Ureter (tissue), 1 donor: ENCODE results near the gene PPM1F. TPM values are rescaled to one million over a fixed set of nuclear protein-coding genes. Genes with fewer than 3 reads are reported as not detected.

Experiments used
- DNase-seq: peaks from one replicate; pipeline ENCODE4 v3.0.0-alpha.2; 2020; ENCODE audit warnings: low spot score
- total RNA-seq: library from RNA; stranded (reverse); gene quantifications from one replicate; pipeline ENCODE4 v1.2.4, GENCODE V29; 2023
- donor health status: DM: yes; HTN: yes; CAD: no.

PPM1F gene
- total RNA-seq, 1 donor from 2014 or later = 39.9 TPM

DNA sequence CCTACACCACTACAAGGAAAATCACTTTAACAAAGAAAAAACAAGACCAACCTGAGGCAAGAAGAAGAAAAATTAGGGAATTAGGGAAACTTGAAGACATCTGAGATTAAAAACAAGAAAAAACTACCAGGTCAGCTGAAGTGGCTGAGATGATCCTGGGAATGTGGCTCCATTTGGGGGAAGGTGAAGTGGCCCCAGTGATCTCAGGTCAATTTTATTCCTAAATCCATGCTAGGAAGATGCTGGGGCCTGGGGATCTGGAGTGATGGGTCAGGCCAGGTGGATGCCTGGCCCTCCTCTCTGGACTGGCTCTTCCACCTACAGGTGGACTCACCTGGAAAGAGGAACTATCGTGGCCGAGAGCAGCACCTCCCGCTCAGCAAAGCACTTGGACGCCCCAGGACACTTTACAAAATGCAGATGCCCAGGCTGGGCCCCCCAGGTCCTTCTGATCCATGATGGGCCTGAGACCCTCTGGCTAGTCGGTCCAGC lies 23.3 kb upstream of the PPM1F start:
- DNase-seq = no peak

DNA sequence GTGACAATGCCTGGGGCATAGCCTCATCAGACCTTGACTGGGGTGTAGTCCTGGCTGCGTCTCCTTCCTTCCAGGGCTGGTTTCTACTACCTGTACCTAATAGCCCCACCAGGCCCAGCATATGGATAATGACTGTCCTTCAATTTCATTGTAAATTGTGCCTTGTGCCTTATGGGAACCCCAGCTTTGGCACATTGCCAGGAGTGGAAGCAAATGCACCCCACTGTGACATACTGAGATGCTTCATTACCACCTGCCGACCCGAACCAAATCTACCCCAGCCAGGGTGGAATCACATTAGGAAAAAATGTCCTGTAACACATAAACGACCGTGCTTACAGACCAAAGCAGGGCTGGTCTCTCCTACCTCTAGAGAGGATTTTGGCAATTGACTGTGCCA lies 22.6 kb upstream of the PPM1F start:
- DNase-seq = no peak

DNA sequence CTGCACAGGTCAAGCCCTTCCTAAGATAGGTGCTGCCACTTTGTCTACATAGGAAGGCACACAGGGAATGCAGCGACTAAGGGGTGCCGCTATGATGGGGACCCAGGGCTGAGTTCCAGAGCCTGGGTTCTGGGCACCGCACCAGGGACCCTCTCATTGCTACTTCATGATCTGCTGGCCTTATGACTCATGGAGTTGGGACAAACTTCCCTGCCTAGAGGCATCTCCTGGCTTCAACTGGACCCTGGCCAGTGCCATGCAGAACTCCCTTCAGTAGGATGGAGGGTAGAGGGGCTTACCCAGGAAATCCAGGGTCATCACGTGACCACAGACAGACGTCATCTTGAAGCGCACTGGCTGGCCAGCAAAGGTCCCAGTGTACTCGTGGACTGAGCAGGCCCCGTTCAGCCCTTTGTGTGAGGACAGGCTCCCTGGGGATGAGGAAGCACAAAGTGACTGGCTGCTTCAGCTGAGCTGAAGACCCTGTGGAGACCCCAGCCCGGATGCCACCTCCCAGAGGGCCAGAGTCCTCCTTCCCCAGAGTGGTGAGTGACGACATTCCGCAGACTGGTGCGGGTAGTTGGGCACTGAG lies 21.5 kb upstream of the PPM1F start:
- DNase-seq = no peak

DNA sequence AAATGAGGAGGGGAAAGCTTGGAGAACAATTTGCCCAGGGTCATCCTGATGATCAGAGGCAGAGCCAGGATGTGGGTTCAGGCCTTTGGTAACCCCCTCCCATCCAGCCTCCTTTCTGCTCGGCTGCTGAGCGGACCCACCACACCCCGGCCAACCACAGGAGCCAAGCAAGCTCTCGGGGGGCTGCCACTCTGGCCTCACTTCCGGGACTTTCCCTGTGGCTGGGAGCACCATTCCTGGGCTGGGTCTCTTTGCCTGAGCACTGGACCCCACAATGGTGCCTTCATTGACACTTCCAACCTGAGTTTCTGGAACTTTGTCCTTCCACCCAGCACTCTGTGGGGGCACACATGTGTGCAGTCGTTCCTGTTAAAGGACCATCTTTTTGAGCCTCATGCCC lies 20.2 kb upstream of the PPM1F start:
- no peak for DNase-seq

DNA sequence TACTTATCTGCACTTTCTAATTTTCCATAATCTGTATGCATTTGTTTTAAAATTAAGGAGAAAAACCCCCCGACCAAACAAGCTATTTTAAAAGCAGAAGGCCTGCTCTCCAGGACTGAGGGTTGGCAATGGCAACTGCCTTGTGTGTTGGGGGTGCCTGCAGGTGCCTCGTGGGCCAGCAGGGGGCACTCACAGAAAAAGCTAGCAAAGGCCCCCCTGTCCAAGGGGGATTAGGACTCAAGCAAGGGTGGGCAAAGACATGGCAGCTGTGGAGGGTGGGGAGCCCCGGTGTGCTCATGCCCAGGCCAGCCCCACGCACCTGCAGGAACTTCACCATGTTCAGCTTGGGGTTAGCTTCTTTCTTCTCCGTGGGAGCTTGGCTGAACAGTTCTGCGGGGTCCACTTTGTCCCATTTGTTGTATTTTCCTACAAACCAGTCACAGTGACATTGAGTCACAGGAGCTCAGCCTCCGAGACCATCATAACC lies 19.7 kb upstream of the PPM1F start:
- DNase-seq = no peak

DNA sequence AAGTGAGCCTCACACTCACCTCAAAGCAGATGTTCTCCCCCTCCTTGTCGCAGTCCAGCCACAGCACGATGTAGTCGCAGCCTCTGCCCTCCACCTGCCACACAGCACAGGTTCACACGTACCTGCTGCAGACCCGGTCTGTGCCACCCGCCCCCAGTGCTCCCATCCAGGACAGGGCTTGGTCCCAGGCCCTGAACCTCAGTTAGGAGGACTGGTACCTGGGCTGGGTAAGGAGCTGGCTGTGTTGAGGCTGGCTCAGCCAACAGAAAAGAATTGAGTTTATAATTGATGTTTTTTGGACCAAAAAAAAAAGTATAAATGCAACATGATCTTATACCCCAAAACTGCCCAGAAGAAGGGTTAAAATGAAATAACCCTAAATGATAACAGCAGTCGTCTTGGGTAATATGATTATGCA lies 19.2 kb upstream of the PPM1F start:
- no peak for DNase-seq

DNA sequence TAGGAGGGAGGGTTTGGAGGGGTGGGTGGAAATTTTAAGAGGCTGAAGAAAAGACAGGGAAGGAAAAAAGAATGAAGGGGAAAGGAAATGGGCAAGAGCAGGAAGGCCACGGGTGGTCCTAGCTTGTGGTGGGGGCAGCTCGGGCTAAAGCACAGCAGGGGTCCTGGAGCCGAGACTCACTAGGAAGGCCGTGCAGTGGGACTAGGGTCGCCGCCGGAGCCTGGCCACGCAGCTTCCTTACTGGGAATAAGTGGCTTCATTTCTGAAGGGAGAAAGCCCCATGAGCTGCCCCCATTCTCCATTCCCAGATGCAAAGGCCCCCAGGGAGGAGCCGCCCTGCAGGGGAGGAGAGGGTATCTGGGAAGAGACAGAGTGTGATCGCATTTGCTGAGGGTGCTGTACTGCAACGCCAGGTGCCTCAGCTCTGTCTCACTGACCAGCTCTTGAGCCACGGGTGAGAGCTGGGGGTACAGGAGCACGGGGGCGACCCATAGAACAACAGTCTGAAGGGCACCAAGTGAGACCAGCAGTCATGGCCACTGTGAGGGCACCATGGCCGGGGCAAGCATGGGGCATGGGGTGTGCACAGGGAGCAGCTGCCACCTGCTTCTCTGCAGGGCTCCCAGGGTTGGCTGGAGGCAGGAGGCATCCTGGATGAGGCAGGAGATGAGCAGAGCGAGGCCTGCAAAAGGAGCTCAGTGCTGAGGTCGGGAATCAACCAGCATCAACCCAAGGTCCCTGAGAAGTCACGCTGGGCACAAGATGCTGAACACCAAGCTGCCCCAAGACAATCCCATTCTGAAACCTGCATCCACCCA lies 18.4 kb upstream of the PPM1F start:
- DNase-seq = no peak

DNA sequence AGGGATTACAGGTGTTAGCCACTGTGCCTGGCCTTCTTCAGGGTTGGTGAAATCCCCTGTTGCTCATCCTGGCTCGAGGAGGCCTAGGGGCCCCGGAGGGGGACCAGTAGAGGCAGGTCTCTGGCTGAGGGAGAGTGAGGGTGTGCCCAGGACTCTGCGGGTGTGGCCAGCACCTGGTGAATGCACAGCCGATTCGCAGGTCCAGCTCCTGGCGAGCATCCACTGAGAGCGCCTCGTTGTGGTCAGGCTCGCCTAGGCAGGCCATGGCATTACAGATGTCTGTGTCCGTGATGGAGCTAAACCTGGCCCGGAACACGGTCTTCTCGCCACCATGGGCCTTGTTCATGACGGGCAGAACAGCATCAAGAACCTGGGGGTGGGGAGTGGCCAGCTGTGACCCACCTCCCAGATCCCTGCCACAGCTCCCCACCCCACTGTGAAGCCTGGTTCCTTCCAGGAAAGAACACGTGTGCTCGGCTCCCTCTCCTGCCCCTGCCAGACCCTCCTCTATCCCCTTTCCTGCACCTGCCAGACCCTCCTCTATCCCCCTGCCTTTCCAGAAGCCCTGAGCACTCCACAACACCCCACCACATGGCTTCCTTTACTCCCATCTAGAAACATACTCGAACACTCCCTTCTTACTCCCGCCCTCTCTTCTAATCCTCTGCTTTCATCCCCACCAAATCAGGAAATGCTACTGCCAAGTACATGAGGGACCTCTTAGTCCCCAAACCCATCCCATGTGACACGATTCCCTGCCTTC lies 17.6 kb upstream of the PPM1F start:
- DNase-seq = no peak

DNA sequence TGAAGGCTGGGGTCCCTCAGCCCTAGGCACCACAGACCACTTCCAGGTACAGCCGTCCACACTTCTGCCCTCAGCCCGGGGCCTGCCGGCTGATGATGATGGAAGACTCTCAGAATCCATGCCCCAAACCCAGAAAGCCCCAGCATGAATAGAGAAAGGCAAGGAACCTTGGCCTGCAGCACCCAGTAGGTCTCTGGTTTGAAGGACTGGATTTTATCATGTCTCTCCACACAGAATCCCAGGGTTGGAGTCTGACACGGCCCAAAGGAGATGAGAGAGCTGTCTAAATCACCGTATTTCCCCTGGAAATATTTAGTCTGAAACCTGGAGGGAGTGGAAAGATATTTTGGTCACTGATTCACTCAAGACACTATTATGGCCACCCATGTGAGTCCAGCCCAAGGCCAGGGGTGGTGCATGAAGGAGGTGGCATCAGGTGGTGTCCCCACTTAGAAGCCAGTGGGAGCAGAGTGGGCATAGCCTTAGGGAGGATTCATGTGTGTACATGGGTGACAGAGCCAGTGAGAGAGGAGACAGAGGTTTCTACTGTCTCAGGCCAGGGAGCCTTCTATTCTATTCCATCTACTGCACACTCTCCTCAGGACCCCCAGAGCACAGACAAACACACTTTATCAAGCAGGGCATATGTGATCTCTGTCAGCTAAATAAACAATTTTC lies 15.9 kb upstream of the PPM1F start:
- DNase-seq = no peak

DNA sequence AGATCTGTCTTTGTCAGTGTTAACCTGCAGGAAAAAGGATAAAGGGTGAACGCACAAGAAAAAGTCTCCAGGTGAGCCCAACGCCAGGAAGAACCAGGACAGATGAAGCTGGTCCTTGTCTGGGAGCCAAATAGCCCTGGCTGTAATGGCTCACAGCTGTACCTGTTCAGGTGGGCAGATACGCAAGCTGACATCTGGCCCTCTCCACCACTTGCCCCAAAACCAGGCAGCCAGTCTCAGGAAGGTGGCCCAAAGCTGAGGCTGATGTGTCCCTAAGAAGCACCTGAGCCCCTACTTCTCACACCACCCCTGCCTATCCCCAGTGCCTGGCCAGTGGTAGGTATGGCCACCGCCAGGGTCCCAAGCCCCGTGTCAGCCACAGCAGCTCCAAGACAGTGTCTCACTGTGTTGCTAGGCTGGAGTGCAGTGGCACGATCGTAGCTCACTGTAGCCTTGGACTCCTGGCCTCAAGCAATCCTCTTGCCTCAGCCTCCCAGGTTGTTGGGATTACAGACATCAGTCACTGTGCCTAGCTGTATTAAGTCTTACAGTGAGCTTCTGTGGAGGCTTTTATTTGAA lies 15.1 kb upstream of the PPM1F start:
- no peak for DNase-seq

DNA sequence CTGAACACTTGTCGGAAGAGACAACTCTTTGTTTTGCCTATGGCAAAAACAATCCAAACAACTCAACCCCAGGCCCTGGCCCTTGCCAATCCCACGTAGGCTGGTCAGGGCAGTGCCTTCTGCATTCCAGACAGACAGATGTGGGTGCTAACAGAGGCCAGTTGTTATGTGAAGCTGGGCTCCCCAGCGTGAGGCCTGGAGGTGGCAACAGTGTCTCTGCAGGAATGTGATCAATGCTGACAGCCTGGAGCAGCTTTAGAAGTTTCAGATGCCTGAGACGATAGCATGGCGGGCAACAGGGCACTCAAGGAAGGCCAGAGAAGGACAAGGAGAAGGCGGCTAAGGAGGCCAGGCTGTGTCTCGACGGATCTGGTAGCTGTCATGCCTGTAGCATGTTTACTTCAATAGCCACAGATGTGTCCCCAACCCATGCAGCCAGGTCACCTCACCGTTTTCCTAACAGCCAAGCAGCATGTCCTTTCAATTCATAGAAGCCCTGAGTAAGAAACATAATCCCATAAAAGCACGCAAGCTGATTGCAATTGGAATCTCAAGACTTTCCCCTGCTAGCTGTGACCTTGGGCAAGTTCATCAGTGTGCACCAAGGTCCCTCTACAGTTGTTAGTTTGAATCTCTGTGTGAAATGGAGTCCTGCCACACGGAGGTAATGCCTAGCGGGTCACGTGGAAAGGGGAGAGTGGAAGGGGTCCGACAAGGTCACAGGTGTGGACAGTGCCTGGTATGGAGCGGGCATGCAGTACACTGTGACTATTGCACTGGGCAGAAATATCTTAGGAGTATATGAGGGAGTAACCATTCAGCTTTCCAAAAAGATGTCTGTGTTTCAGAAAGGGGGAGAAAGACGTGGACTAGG lies 14.2 kb upstream of the PPM1F start:
- no peak for DNase-seq

DNA sequence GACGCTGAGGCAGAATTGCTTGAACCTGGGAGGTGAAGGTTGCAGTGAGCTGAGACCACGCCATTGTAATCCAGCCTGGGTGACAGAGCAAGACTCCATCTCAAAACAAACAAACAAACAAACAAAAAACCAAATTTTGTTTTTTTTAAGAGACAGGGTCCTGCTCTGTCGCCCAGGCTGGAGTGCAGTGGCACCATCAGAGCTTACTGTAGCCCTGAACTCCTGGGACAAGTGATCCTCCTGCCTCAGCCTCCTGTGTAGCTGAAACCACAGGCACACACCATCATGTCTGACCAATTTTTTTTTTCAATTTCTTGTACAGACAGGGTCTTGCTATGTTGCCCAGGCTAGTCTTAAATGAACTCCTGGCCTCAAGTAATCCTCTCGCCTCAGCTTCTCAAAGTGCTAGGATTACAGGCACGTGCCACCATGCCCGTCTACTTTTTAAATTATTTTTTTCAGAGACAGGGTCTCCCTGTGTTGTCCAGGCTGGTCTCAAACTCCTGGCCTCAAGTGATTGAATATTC lies 13.2 kb upstream of the PPM1F start:
- DNase-seq = no peak

DNA sequence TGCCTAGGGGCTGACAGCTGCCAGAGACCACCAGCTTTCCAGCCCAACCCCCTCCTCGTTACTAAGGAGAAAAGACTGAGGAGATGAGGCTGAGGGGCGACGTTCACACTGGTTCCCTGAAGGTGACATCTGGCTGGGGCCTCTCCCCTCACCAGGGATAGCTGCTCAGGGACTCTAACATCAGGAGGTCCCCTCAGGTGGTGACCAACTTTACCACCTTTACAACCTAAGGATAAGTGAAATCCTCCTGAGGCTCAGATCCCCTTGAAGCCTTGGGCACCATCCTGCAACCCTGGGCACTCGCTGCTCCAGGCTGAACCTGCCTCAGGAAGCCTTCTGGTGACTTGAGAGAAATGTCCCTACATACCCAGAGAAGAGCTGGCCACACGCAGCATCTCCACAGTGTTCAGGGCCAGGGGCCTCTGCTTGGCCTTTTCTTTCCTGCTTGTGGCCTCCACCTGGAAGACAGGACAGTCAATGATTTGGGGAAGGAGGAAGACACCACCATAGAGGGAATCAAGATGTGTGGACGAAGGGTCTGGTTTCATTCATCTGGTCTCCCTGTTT lies 12.4 kb upstream of the PPM1F start:
- DNase-seq = no peak

DNA sequence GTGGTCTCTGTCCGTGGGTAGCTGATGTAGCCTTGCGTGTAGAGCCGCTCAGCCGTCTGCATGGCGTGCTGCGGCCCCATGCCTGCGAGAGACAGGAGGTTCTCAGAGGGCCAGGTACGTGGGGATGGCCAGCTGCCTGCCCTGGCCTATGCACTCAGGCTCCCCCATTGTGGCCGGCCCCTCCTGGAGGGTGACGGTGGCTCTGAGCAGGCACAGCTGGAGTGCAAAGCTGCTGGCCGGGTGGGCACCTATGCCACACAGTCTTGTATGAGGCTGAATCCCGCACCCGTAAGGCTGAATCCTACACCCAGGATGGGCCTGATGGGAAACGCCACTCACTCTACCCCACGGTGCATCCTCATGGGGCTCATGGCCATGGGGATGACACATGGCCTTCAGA lies 11.6 kb upstream of the PPM1F start:
- no peak for DNase-seq

DNA sequence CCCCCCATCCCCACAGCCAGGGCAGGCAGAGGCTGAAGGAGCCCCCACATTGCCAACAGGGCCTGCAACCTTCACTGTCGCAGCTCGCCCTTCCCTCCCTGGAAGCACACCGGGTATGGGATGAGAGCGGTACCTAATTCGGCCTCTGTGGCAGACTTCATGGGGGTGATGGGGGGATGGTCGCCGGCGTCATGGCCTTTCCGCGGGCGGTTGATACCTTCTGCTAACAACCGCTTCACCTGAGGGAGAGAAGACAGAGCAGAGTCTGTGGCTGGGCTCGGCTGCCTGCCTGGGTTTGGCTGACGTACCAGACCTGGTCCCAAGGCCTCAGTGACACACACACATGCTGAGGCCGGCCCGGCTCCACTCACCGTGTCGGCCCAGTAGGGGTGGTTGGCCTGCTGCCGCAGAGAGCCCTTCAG lies 11.2 kb upstream of the PPM1F start:
- no peak for DNase-seq

DNA sequence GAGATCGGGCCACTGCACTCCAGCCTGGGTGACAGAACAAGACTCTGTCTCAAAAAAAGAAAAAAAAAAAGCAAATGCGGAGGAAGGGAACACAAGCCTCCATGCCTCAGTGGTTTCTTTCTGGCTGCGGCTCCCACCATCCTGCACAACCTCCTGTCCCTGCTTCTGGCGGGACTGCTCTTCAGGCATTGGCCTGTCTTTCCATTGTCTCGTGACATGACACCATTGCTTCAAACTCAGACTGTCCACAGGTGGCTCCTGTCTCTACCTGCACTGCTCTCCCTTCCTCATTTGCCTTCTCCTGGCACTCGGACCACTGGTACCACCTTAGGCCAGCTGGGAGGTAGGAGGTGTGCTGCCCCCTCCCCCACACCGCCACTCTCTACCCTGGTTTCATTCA lies 10.6 kb upstream of the PPM1F start:
- no peak for DNase-seq

DNA sequence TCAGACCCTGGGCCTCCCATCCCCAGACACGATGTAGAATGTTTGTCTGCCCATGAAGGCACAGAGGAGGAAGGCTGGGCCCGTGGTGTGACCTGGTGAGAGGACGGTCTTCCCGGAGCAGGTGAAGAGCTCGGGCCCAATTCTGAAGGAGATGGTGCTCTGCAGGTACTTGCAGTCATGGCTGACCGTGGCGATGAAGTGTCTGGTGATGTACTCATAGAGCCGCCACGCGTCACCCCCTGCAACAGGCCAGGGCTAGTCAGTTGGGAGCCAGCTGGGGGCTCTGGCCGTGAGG lies 10.0 kb upstream of the PPM1F start:
- no peak for DNase-seq

DNA sequence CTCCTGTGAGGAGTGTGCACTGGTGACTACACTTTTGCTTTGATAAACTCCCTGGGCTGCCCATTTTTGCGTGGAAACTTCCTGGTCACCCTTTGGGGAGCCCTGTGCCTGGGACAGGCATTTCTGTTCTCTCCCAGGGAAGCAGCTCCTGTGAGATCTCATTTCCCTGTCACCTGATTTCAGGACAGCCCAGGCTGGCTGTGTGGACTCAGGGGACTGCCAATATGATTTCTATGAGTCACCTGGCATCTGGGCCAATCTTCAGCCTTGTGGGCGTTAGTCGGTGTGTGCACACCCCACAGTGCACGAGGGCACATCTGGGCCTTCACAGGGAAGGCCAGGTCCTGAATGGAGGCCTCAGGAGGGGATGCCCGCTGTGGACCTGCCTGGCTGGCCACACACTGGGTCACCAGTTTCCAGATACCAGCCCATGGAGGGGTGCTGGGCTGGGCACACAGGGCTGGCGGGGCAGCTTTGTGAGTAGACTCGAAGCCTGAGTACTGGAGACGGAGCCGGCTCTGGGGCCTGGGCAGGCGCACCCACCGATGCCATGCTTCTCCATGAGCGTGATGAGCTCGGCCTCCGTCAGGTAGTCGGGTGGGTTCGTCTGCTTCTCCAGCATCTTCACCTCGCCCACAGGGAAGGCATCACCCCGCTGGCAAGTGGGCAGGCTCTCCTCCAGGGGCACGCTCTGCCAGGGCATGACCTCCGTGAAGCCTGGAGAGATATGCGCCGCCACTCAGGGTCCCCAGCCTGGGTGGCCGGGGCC lies 9.4 kb upstream of the PPM1F start:
- DNase-seq = peak; percentile 67

DNA sequence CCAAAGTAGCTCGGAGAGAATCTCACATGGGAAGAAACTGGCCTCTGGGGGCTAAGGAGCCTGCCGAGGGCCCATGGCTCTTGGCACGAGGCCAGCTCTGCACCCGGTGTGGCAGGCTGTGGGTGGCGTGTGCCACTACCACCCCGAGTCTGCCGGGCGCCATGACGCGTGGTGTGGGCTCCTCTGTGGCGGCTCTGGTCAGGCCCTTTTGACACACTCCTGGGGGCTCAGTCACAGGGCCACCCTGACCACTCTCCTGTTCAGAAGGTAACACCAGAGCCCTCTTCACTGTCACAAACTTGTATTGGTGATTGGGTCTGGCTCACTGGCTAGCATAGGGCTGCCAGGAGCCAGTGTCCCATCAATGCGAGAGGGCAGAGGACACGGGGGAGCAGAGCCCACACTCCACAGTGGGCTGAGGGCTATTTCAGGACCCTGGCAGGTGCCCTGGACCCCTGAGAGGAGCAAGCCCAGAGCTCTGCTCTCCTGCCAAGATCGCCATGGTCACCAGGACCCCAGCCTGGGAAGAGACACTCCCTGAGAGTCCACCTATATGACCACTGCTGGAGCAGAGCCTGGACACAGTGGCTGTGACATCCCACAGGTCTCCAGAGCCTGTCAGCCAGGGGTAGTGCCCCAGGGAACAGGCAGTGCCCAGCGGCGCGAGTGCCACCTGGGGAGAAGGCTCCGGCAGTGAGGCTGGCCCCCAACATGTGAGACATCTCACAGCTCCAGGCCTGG lies 8.6 kb upstream of the PPM1F start:
- DNase-seq = no peak
